Coronary artery (tissue), 2 donors: Measurements from ENCODE around the gene ANKFN1.

Experiments
- DNase-seq: peaks from one replicate; pipeline ENCODE4 v3.0.0-alpha.2; 2017; ENCODE audit warnings: low spot score
- H3K27ac ChIP-seq, 2 donors: fragments of 200-600 bp; sonication (generic); one replicate each; pipeline ENCODE4 v1.5.1; 2016 to 2019
- H3K4me3 ChIP-seq: fragments of 200-600 bp; sonication (generic); 2 replicates; pipeline ENCODE4 v1.5.1; 2016; ENCODE audit warnings: mild to moderate bottlenecking, moderate library complexity
- TF ChIP-seq, protein P1 (sequence below): fragments of 200-600 bp; sonication (generic); IDR thresholded peaks from one replicate; pipeline ENCODE4 v1.5.1; 2019; ENCODE audit warnings: antibody characterized with exemption

Gene ANKFN1

DNA sequence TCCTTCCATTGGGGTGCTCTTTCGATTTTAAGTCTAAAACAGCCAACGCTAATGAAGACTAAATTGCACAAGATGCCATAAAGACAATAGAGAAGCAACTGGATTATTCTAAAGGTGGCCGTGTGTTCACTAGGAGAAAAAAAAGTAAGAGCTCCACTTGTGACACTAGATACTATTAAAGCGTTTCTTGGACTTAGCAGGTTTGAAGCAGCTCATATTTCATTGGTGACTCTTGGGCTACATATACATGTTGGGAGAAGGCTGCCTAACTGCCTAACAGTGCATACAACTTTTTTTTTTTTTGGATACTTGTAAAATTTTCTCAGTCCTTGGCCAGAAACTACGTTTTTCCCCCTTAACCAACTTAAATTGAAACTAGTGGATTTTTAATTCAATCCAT lies 328.4 kb downstream of the ANKFN1 start:
- DNase-seq = no peak
- H3K27ac ChIP-seq = no peak overlapping the region
- TF ChIP-seq, protein P1, sequence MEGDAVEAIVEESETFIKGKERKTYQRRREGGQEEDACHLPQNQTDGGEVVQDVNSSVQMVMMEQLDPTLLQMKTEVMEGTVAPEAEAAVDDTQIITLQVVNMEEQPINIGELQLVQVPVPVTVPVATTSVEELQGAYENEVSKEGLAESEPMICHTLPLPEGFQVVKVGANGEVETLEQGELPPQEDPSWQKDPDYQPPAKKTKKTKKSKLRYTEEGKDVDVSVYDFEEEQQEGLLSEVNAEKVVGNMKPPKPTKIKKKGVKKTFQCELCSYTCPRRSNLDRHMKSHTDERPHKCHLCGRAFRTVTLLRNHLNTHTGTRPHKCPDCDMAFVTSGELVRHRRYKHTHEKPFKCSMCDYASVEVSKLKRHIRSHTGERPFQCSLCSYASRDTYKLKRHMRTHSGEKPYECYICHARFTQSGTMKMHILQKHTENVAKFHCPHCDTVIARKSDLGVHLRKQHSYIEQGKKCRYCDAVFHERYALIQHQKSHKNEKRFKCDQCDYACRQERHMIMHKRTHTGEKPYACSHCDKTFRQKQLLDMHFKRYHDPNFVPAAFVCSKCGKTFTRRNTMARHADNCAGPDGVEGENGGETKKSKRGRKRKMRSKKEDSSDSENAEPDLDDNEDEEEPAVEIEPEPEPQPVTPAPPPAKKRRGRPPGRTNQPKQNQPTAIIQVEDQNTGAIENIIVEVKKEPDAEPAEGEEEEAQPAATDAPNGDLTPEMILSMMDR = no peak
- no peak overlapping the region for H3K4me3 ChIP-seq

DNA sequence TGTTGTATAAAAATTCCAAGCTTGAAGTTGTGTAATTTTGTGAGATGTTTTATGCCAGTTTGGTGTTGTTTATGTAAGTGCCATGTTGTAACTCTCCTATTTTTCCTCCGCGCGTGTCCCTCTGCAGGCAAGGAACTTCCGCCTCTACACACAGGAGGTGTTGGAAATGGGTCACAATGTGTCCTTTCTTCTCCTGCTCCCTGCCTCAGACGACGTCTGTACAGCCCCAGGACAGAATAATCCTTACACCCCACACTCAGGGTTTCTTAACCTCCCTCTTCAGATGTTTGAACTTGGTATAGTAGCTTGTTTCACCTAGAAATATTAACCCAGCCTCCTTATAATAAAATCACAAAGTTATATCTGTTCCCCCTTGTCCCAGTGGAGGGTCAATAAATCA lies 329.0 kb downstream of the ANKFN1 start:
- Histone ChIP-seq H3K4me3 (no peak overlapping the region), H3K27ac (no peak overlapping the region)
- TF ChIP-seq, protein P1 = no peak
- DNase-seq = no peak

DNA sequence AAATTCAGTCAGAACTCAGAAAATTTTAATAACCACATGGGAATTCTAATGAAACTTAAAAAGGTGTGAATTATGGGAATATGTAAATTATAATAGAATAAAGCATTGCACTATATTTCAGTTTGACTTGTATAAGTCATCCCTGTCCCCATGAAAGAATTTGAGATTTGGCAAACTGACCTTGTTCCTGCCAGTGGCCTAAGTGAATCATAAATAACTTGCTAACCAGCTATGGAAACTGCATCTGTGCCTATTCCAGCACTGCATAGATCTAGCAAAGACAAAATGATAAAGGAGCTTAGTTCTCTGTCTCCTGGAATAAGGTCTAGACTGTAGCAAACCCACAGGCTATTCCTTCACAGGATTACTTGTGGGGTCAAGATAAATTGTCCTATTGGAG lies 333.5 kb downstream of the ANKFN1 start:
- no peak overlapping the region for H3K27ac ChIP-seq
- no peak for DNase-seq
- TF ChIP-seq, protein P1 = no peak
- H3K4me3 ChIP-seq = no peak overlapping the region

DNA sequence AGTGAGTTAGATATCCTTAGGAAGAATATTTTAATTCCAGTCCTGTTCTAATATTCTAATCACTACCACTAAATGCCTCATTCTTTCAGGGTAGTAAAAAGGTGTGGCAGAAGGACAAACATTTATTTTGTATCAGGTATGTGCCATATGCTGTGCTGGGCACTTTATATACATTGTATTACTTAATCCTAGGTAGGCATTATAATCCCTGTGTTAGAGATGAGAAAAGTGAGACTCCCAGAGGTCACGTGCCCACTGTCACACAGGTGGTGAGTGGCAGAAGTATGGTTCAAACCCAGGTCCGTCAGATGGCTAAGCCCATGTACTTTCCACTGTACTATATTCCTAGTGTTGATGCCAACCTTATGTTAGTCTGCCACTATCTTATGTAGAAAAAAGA lies 335.5 kb downstream of the ANKFN1 start:
- Histone ChIP-seq H3K27ac (no peak overlapping the region), H3K4me3 (no peak overlapping the region)
- DNase-seq = no peak
- TF ChIP-seq, protein P1 = no peak

DNA sequence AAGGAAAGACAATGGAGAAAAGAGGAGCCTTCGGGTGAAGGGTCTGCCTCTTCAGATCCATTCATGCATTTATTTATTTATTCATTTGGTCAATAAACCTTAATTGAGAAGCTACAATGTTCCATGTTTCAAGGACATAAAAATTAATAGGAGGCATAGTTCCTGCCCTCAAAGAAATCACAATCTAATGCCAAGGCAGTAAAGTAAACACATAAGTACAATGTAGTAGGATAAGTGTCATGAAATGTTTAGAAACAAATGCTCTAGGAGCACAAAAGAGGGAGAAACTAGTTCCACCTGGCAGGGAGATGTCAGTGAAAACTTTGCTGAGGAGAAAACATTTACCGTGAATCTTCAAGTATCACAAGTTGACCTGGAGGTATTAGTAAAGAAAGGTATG lies 336.7 kb downstream of the ANKFN1 start:
- no peak for DNase-seq
- Histone ChIP-seq H3K4me3 (no peak overlapping the region), H3K27ac (no peak overlapping the region)
- TF ChIP-seq, protein P1 = no peak

DNA sequence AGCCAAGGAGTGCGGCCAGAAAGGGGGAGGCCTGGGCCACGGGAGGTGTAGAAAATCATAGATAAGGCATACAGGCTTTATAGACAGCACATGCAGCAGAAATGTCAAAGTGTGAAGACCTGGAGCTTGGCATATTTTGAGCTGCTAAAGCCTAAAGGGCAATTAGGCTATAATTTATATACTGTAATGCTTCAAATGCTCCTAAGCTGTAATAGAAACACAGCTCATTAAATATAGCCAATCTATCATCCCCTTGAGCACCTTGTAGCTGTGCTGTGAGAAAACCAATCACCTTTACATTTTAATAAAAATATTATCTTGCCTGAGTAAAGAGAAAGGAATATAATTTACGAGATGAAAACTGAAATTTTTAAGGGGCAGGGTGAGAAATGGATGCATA lies 342.3 kb downstream of the ANKFN1 start:
- H3K27ac ChIP-seq = no peak overlapping the region

DNA sequence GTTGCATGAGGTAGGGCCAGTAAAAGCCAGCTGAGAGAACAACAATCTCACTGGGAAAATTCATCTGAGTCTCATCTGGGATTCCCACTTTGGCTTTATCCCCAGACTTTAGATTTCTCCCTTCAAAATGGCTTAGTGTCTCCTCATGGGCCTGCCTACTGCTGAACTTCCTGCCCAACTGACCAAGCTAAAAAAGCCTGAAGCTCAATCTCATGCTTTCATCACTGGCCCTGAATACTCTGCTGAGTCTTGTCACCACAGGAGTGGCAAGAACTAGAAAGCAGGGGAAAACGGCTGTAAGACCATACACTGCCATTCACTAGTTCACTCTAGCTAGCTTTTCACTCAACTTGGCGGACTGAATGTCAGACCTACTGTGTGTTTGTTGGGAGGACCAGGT lies 343.9 kb downstream of the ANKFN1 start:
- Histone ChIP-seq H3K27ac (no peak overlapping the region), H3K4me3 (no peak overlapping the region)
- TF ChIP-seq, protein P1 = no peak
- no peak for DNase-seq

More for the DNA sequence above, 342.3 kb downstream of the ANKFN1 start:
- TF ChIP-seq, protein P1 = no peak
- no peak overlapping the region for H3K4me3 ChIP-seq
- no peak for DNase-seq
